C1 segment of cervical spinal cord (tissue), 14 donors: Measurements from ENCODE around the gene GOLGB1.

Source experiments
- DNase-seq, 14 donors: peaks; one replicate each; lab custom pipeline; 2025; lab: John Stamatoyannopoulos, UW

GOLGB1 gene

GRCh38 chr3:121630355-121630754 is 119.2 kb downstream of the GOLGB1 start:
- DNase-seq, result no peak

- DNase-seq, result no peak
These were observed 119.9 kb downstream of the GOLGB1 start for GRCh38 chr3:121629601-121630000.

- no peak for DNase-seq
These were observed 121.9 kb downstream of the GOLGB1 start for GRCh38 chr3:121627622-121628021.

- no peak for DNase-seq
These were observed 122.3 kb downstream of the GOLGB1 start for GRCh38 chr3:121627211-121627610.

GRCh38 chr3:121626495-121626894 is 123.0 kb downstream of the GOLGB1 start:
- no peak for DNase-seq

- DNase-seq, result no peak
These were observed 125.2 kb downstream of the GOLGB1 start for GRCh38 chr3:121624147-121624899.

GRCh38 chr3:121621491-121621890 is 128.1 kb downstream of the GOLGB1 start:
- no peak for DNase-seq

- DNase-seq, result no peak
These were observed 129.8 kb downstream of the GOLGB1 start for GRCh38 chr3:121619691-121620090.
